ENCODE results near the gene PKDCC. TPM values are rescaled to one million over a fixed set of nuclear protein-coding genes. Genes with fewer than 3 reads are reported as not detected.

The PKDCC gene
- total RNA-seq, 1 donor from 2014 or later: 42.2 TPM

- H3K4me1 Mint-ChIP-seq (ENCODE audit: unreplicated experiment): peaks cover 62% of the 10 kb centered on the region
- H3K9me3 Mint-ChIP-seq (ENCODE audit: unreplicated experiment): no peaks in the 10 kb centered on the region
- H3K27me3 Mint-ChIP-seq (ENCODE audit: unreplicated experiment): no peaks in the 10 kb centered on the region
- H3K36me3 Mint-ChIP-seq (ENCODE audit: unreplicated experiment): no peaks in the 10 kb centered on the region
- no peak overlapping the region for H3K4me3 Mint-ChIP-seq (ENCODE audit: unreplicated experiment)
- no peak for TF ChIP-seq CTCF (IDR thresholded peaks at IDR 0.05)
- peak overlapping the region; percentile 93 for H3K27ac Mint-ChIP-seq (ENCODE audit: unreplicated experiment)
- DNase-seq (ENCODE audit: extremely low spot score, unreplicated experiment): no peak
Measured at GRCh38 chr2:42025151-42025582, 22.7 kb upstream of the PKDCC start.

GRCh38 chr2:42026272-42026671, 21.5 kb upstream of the PKDCC start:
- H3K4me3 Mint-ChIP-seq (ENCODE audit: unreplicated experiment): no peak overlapping the region
- H3K36me3 Mint-ChIP-seq (ENCODE audit: unreplicated experiment): no peaks in the 10 kb centered on the region
- DNase-seq (ENCODE audit: extremely low spot score, unreplicated experiment): no peak
- no peak for TF ChIP-seq CTCF (IDR thresholded peaks at IDR 0.05)
- peaks cover 57% of the 10 kb centered on the region for H3K4me1 Mint-ChIP-seq (ENCODE audit: unreplicated experiment)
- H3K27ac Mint-ChIP-seq (ENCODE audit: unreplicated experiment): no peak overlapping the region
- H3K27me3 Mint-ChIP-seq (ENCODE audit: unreplicated experiment): no peaks in the 10 kb centered on the region
- no peaks in the 10 kb centered on the region for H3K9me3 Mint-ChIP-seq (ENCODE audit: unreplicated experiment)

- Mint-ChIP-seq H3K9me3 (ENCODE audit: unreplicated experiment) (no peaks in the 10 kb centered on the region), H3K36me3 (ENCODE audit: unreplicated experiment) (no peaks in the 10 kb centered on the region), H3K27me3 (ENCODE audit: unreplicated experiment) (no peaks in the 10 kb centered on the region), H3K27ac (ENCODE audit: unreplicated experiment) (no peak overlapping the region), H3K4me1 (ENCODE audit: unreplicated experiment) (peaks cover 52% of the 10 kb centered on the region), H3K4me3 (ENCODE audit: unreplicated experiment) (no peak overlapping the region)
- DNase-seq (ENCODE audit: extremely low spot score, unreplicated experiment): no peak
- no peak for TF ChIP-seq CTCF (IDR thresholded peaks at IDR 0.05)
Measured at GRCh38 chr2:42028571-42029148, 19.2 kb upstream of the PKDCC start.

GRCh38 chr2:42029171-42029570, 18.6 kb upstream of the PKDCC start:
- H3K27ac Mint-ChIP-seq (ENCODE audit: unreplicated experiment): no peak overlapping the region
- H3K9me3 Mint-ChIP-seq (ENCODE audit: unreplicated experiment): no peaks in the 10 kb centered on the region
- H3K4me3 Mint-ChIP-seq (ENCODE audit: unreplicated experiment): no peak overlapping the region
- no peaks in the 10 kb centered on the region for H3K27me3 Mint-ChIP-seq (ENCODE audit: unreplicated experiment)
- no peak for DNase-seq (ENCODE audit: extremely low spot score, unreplicated experiment)
- no peaks in the 10 kb centered on the region for H3K36me3 Mint-ChIP-seq (ENCODE audit: unreplicated experiment)
- H3K4me1 Mint-ChIP-seq (ENCODE audit: unreplicated experiment): peaks cover 50% of the 10 kb centered on the region
- no peak for TF ChIP-seq CTCF (IDR thresholded peaks at IDR 0.05)

- DNase-seq (ENCODE audit: extremely low spot score, unreplicated experiment): no peak
- TF ChIP-seq CTCF (IDR thresholded peaks at IDR 0.05): no peak
- no peaks in the 10 kb centered on the region for H3K36me3 Mint-ChIP-seq (ENCODE audit: unreplicated experiment)
- peaks cover 45% of the 10 kb centered on the region for H3K4me1 Mint-ChIP-seq (ENCODE audit: unreplicated experiment)
- no peaks in the 10 kb centered on the region for H3K9me3 Mint-ChIP-seq (ENCODE audit: unreplicated experiment)
- no peak overlapping the region for H3K27ac Mint-ChIP-seq (ENCODE audit: unreplicated experiment)
- H3K27me3 Mint-ChIP-seq (ENCODE audit: unreplicated experiment): no peaks in the 10 kb centered on the region
- no peak overlapping the region for H3K4me3 Mint-ChIP-seq (ENCODE audit: unreplicated experiment)
Measured at GRCh38 chr2:42029639-42030199, 18.1 kb upstream of the PKDCC start.

Data from osteocyte (in vitro differentiated cells).